ENCODE results near the gene CLPSL2.

Gene CLPSL2

DNA sequence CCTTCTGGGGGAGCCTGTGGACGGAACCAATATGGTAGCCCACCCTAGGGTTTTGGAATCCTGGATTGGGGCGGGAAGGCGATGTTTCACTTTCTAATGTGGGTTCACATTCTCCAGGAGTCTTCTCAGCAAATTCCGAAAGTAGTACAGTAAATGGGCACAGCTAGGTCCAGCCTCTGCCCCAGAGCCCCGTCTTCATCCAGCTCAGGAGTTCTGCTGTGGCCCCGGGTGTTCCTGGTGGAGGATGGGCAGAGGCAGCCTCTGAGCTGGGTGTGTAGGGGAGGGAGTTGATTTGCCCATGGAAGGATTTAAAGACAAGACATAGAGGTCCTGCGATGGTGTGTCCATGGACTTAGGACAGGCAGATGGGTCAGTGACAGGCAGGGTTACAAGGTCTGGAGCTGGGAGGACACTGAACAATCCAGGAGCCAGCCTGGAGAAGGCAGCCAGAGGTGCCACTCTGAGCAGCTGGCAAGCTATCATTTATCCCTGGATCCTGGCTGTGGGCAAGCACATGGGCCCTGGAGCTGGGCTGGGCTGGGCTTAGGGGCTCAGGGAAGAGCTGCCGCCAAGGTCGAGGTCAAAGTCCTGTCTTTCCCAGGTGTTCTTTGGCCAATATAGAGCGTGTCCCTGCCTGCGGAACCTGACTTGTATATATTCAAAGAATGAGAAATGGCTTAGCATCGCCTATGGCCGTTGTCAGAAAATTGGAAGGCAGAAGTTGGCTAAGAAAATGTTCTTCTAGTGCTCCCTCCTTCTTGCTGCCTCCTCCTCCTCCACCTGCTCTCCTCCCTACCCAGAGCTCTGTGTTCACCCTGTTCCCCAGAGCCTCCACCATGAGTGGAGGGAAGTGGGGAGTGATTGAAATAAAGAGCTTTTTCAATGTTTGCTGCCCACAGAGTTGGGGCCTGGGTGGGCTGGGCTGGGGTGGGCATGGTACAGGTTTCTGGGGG lies 11.1 kb downstream of the CLPSL2 start:
- no peak for DNase-seq

DNA sequence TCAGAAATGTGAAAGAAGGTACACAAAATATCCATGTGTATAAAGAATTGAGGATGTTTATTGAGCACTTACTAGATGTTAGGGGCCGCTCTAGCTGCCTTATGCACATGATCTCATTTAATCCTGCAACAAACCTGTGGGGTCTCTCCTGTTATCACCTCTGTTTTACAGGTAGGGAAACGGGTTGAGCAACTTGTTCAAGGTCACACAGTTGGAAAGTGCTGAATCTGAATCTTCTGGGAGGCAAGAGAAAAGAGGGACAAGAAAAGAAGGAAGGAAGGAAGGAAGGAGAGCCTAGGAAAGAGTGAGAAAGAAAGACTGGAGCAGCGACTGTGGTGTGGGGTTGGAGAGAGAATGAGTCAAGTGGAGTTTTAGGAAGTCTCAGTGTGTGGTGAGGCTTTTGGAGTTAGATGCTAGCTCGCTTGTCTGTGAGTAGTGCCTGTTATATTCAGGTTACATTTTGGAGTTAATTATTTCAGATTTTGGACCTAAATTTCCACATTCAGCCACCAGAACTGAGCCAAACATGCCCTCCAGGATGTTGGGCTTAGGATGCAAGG lies 12.1 kb downstream of the CLPSL2 start:
- DNase-seq: no peak

DNA sequence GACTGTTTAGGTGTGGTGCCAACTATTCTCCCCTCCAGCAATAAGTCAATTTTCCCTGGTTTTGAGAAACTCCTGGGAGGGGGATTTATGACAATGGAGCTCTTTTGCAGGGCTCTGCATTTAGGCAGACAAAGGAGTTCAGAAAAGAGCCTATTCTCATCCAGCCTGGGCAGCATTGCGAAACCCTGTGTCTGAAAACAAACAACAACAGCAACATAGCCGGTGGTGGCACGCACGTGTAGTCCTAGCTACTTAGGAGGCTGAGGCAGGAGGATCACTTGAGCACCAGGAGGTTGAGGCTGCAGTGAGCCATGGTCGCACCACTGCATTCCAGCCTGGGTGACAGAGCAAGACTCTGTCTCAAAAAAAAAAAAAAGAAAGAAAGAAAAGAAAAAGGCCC lies 14.3 kb downstream of the CLPSL2 start:
- DNase-seq: no peak

DNA sequence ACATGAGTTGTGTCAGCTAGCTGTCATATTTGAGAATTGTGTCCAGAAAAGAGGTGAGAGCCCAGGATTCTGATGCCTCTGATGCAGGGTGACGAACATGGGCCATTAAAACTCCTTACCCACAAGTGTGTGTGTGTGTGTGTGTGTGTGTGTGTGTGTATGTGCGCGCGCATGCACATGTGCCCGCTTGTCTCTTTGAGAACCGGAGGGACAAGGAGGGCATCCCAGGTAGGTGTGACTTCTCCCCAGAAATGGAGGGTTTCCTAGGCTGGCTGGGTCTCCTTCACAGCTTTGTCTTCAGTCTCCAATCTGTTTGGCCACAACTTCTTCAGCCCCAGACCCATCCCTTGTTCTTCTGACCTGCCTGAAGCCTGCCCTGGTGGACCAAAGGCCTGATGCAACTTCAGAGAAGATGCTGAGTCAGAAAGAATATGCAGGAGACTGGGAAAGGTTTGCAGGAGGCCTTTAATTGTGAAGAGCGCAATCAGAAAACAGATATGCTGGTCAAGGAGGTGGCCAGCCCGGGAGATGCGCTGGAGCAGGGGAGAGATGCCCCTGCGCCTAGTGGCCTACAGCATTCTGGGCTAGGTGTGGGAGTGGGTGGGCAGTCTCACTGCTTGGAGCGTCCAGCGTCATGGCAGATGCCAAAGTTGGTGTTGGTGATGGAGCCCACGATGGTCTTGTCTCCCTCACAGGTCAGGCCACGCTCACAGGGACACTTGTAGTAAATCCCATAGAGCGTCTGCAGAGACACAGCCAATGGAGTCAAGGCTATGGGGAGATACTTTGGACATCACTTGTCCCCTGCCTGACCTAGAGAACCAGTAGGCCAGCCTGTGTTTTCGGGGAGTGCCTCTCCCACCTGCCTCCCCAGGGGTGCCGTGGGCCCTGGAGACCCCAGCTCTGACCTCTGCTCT lies 18.4 kb downstream of the CLPSL2 start:
- no peak for DNase-seq

DNA sequence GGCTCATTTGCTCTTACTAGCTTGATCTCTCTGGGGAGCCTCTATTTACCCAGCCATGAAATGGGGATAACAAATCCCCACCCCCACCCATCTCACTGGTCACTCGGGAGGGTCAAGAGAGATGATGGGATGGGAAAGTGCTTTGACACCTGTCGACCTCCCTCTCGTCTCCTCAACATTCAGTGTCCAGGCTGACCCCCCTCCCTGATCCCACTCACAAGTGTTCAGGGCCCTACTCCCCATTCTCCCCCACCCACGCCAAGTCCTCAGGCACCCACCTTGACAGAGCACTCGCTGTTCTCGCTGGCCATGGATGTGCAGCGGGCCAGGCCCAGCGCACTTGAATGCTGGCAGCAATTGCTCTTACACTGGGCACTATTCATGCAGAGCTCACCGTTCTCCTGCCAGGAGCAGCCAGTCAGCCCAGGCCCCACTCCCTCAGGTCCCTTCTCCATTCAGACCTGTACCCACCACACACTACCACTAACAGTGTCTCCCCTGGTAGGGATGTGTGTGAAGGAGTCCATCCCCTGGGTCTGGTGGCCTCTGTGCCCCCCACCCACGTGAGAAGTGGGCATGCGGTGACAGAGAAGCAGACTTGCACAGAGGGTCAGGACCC lies 19.2 kb downstream of the CLPSL2 start:
- no peak for DNase-seq

DNA sequence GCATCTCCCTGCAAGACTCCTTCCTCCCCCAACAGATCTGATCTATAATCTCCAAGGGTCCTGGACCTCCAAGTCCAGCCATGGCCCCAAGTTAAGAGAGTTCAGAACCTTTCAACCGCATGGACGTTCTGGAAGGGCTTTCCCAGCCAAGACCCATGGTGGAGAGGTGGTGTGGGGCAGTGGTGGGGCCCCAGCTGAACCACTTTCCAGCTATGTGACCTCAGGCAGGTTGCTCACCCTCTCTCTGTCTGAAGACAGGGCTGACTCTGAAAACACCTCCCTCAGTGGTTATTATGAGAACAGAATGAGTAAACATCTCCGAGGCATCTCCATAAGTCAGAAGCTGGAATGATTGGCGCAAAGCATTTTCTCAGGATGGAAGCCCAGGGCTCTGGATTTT lies 19.8 kb downstream of the CLPSL2 start:
- DNase-seq: no peak

DNA sequence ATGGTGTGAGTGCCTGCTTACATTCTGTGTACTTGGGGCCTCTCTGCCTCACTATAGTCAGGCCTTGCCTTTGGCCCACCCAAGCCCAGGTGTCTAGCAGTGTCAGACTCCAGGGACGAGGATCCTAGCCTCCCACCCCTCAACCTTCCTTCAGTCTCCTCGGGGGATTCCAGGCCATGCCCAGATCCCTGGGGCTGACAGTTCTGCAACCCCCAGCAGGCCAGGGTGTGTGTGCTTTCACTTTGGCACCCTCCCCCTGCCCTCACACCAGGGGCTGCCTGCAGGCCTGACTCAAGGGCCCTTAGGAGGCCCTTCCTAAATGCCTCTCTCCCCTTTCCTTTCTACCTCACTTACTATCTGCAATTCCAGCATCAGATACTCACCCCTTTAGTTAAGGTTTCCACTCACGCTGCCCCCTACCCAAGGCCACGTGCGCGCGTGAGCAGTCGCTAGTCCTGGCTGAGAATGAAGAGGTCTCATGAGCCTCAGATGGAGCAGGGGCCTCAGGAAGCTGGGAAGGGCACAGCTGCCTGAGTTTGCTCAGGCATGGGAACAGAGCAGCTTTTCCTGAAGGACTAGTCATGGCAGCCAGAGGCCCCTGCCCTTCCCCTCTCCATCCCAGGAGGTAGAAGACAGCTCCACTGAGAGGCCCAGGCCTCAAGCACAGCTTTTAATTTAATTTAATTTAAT lies 21.6 kb downstream of the CLPSL2 start:
- DNase-seq: no peak

DNA sequence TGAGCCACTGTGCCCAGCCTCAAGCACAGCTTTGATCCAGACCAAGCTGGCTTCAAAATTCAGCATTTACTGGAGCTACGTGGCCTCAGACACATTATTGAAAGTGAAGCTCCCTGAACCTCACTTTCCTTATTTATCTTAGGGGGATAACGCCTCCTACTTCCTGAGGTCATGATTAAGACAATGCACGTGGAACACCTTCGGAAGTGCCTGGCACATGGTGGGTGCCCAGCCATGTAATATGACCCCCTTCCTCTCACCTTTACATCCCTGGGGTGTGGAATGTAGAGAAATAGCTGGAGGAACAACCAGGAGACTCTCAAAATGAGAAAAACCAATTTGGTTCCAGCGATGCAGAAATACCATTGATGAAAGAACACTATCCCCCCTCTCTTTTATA lies 22.3 kb downstream of the CLPSL2 start:
- DNase-seq: no peak

DNA sequence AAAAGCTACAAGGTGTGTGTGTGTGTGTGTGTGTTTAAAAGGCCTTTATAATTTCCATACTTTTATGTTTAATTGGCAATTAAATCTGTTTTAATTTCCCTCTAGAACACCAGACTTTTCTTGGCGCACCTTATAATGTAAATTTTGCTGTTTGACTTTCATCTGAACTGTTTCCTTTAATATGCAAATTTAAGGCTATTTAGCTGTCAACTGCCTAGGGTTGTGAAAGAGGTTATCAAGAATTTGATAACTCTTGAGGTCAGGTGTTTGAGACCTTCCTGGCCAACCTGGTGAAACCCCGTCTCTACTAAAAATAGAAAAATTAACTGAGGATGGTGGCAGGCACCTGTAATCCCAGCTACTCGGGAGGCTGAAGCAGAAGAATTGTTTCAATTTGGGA lies 24.8 kb downstream of the CLPSL2 start:
- DNase-seq: no peak

DNA sequence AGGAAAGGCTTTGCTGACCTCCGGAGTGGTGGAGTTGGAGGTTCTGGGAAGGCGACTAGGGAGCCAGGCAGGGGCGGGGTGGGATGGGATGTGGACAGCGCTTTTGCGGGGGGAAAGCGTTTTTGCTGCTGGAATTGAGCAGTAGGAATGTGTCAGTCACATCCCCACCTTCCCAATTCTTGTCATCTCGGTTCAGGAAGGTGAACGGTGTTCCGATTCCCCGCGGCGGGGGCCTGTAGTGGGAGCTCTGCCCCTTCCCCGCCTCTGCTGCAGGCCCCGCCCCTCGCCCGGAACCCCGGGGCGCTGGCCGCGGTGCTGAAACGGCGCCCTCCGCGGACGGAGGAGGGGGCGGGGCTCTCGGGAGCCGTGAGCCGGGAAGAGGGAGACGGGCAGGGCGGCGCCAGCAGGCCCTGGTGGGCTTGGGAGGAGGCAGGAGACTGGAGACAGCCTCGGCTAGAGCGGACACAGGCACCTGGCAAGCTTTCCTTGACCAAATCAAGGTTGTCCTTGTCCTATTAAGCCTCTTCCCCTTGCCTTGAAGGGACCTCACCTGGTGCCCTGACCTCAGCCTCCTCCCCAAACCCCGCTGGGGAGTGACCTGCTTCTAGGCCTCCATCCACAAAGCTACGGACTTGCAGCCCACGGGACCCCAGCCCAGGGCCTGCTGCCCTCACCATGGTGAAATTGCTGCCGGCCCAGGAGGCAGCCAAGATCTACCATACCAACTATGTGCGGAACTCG lies 28.8 kb downstream of the CLPSL2 start, which contains the start of gene LHFPL5:
TSS of gene LHFPL5 (plus strand) at position 357 of the 741 bp plus-strand sequence. CDS start at position 676, 319 bp downstream.
- peak; percentile 17 for DNase-seq

DNA sequence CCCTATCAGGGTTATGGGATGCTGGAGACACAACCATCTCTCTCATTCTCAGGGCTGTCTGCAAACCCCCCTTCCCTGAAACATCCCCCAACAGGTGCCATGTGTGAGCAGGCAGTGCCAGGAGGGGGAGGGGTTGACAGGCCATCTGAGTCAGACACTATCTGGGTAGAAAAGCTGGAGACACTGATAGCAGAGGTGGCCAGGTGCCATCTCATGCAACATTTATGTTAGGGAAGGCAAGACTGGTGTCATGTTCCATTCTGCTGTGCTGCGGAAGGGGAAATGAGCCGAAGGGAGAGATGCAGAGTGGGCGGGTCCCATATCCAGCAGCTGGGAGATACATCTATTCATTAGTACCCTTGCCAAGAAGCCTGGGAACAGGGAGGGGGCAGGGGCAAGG lies 32.3 kb downstream of the CLPSL2 start:
- no peak for DNase-seq

DNA sequence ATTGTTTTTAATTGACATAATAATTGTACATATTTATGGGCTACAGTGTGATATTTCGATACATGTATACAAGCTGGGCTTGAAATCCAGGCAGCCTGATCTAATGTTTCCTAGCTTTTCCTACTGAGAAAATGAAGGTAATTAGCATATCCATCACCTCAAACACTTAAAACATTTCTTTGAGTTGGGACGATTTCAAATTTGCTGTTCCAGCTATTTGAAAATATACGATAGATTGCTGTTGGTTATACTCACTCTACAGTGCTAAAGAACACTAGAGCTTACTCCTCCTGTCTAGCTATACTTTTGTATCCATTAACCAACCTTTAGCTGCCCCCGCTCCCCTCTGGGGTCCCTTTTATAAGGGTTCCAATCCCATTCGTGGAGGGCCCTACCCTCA lies 33.4 kb downstream of the CLPSL2 start:
- DNase-seq: no peak

DNA sequence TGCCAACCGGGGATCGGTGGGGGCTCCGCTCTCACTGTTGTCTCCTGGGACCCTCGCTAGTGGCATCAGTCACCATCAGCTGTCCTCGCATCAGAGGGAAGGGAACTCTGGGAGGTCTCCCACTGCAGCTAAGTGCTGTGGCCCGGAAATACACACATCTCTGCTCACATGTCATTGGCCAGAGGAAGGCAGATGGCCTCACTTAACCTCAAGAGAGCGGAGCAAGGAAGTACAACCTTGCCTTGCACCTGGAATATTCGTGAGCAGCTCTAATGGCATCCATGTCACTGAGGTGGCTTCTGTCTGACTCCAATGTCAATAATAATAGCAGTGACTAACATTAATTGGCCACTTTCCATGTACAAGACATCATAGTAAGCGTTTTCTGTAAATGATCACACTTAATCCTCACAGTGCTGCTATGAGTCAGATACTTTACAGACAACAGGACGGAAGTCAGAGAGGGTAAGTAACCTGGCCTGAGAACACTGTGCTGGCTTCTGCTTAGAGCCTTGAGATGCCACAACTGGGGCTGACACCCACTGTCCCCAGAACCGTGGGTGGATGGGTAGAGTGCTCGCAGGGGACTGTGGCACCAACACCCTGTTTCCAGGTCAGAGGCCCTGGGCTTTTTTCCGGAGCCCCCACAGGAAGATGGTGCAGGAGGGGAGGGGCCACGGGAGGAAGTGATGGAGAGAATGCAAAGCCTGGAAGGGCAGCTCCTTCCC lies 34.7 kb downstream of the CLPSL2 start:
- no peak for DNase-seq

DNA sequence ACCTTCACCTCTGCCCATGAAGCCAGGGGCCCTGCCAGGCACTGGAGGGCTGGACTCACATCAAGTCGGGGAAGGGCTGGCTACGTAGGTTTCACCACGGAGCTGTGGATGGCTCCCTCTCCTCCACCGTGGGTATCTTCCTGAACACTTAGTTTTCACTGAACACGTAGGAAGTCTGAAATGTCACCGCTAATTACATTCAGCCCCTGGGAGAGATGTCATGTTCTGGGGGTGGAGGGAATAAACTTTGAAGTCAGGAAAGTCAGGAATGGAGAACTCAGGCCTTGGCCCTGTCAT lies 35.2 kb downstream of the CLPSL2 start:
- DNase-seq: no peak

DNA sequence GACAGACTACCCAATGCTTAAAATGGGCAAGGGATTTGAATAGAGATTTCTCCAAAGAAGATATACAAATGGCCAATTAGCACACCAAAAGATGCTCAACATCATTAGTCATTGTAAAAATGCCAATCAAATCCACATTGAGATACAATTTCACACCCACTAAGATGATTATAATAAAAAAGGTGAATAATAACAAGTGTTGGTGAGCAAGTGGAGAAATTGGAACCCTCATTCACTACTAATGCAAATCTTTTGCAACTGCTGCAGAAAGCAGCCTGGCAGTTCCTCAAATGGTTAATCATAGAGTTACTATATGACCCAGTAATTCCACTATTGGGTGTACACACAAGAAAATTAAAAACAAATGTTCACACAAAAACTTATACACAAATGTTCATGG lies 41.1 kb downstream of the CLPSL2 start:
- no peak for DNase-seq

DNA sequence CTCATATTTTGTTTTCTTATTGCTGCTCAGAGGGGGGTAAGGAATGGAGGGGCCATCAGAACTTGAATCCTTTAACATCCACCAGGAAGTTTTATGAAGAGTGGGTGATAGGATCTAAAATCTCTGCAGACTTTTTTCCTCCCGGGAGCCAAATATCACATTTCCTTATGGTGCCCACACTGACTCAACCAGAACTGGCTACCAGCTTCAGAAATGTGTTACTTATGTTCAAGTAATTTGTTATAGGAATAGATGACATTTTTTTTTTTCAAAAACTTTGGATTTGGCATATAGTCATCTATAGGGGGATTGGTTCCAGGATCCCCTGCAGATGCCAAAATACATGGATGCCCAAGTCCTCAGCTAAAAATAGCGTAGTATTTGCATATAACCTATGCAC lies 47.2 kb downstream of the CLPSL2 start:
- no peak for DNase-seq

DNA sequence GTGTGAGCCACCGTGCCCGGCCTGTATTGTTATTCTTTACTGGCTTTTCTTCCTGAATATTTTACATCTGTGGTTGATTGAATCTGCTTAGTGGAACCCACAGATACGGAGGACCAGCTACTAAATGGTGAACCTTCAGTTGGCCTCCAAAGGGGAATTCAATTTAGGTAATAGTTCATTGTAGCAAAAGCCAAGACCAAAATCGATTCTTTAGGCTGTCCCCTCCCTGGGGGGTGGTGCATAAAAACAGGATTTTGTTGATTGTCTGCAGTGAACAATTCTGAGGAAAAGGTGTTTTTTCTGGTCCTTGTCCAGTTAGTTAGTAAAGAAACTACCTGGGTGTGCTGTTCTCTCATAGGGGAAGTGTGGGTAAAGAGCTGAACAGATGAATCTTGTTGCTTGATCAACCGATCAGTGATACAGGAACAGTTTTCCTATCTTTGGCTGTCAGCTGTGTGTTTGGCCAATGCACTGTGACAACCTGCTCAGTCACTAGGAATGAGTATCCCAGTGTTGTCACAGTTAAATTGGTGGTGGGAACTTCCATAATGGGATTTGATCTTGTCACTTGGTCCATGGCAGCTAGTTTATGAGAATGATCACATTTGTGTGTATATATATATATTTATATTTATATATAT lies 48.3 kb downstream of the CLPSL2 start:
- DNase-seq: no peak
